ENCODE measurements around the gene SLC39A2. TPM values are rescaled to one million over a fixed set of nuclear protein-coding genes. Genes with fewer than 3 reads are reported as not detected.
"Not testable (repeated sequence)": the region's sequence is repeated elsewhere in the genome, so short reads cannot be mapped to it uniquely, and the experiment has no call there.

SLC39A2 gene
- total RNA-seq, 1 experiment from 2014 or later = not detected

DNA sequence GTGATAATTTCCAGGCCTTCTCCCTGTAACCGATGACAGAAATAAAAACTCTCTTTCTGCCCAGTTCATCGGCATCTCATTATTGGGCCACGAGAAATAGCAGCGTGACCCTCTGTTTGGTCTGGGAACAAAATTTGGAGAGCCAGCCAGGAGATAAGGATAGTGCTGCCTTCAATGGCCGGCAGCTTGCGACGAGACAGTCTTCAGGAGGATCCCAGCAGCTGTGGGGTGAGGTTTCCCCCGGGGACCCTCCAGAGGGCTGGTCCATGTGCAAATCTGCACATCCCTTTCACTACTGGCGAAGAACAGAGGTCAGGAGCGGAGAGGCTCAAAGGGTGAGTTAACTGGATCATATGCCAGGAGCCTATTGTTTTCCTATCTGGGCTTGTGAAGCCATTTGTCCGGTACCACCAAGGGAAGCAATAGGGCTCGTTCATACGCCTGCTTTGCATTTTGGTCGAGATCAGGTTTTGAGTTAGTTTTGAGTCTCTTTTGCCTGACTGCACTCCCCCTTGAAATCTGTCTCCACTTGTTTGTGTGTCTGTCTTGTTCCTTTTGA is 4.8 kb downstream of the SLC39A2 start:
- intact Hi-C loops (cut with micrococcal nuclease) = no loop called here
- H3K36me3 ChIP-seq (ENCODE audit: control insufficient read depth in 1 of 2, insufficient read depth in 2 of 2, low read length in 2 of 2) = no peaks in the 10 kb centered on the region
- ChIA-PET POLR2A (no interaction called here), RAD21 (ENCODE audit: low non-redundant PET in 1 of 2, low total read pairs in 2 of 2, uncharacterized antibody in 2 of 2, unreplicated experiment in 2 of 2) (no interaction called here), CTCF (interaction anchor here (1.8 to 2.9 kb wide), 3 partner anchors 11 to 146 kb away, joined by 4 to 53 read pairs (median 8); no protein-coding TSS in a partner anchor)
- no peak overlapping the region for H3K4me2 ChIP-seq (ENCODE audit: low read length)
- H3K9ac ChIP-seq (ENCODE audit: low read length) = no peak overlapping the region
- H3K79me2 ChIP-seq (ENCODE audit: insufficient read depth, low read length) = no peaks in the 10 kb centered on the region
- H4K20me1 ChIP-seq (ENCODE audit: insufficient read depth) = no peaks in the 10 kb centered on the region
- no peaks in the 10 kb centered on the region for H3K9me3 ChIP-seq (ENCODE audit: control insufficient read depth in 1 of 2, insufficient read depth in 1 of 2, low read depth in 1 of 2, low read length in 2 of 2)
- no TSS peak for BruUV-seq (replicated peaks)
- H3K4me1 ChIP-seq (ENCODE audit: control insufficient read depth in 1 of 2, insufficient read depth in 2 of 2, low read length in 2 of 2) = peaks cover 4 to 10% of the 10 kb centered on the region in 2 experiments; a peak in 3 of 4 replicates
- DNase-seq (ENCODE audit: low read depth, low spot score) (no peak), ATAC-seq (no peak)
- no peaks in the 10 kb centered on the region for H3K27me3 ChIP-seq (ENCODE audit: insufficient read depth, low read length)
- H3K9me2 ChIP-seq (ENCODE audit: insufficient read depth) = no peaks in the 10 kb centered on the region
- TF ChIP-seq SRF (IDR thresholded peaks at IDR 0.05; ENCODE audit: low read depth) = no peak
- TF ChIP-seq CEBPB (IDR thresholded peaks at IDR 0.05; ENCODE audit: low read depth) = no peak
- TF ChIP-seq EZH2phosphoT487 (IDR thresholded peaks at IDR 0.05; ENCODE audit: borderline replicate concordance) = no peak
- TF ChIP-seq, protein P1, sequence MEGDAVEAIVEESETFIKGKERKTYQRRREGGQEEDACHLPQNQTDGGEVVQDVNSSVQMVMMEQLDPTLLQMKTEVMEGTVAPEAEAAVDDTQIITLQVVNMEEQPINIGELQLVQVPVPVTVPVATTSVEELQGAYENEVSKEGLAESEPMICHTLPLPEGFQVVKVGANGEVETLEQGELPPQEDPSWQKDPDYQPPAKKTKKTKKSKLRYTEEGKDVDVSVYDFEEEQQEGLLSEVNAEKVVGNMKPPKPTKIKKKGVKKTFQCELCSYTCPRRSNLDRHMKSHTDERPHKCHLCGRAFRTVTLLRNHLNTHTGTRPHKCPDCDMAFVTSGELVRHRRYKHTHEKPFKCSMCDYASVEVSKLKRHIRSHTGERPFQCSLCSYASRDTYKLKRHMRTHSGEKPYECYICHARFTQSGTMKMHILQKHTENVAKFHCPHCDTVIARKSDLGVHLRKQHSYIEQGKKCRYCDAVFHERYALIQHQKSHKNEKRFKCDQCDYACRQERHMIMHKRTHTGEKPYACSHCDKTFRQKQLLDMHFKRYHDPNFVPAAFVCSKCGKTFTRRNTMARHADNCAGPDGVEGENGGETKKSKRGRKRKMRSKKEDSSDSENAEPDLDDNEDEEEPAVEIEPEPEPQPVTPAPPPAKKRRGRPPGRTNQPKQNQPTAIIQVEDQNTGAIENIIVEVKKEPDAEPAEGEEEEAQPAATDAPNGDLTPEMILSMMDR (IDR thresholded peaks at IDR 0.05 in 2 of 3, conservative IDR thresholded peaks at IDR 0.05 in 1 of 3; ENCODE audit: borderline replicate concordance in 1 of 3, insufficient read depth in 1 of 3, low read depth in 2 of 3, low read length in 2 of 3) = no peak
- no peak for TF ChIP-seq RAD21 (IDR thresholded peaks at IDR 0.05; ENCODE audit: low read depth)
- TF ChIP-seq JUND (IDR thresholded peaks at IDR 0.05) = no peak
- no peak for TF ChIP-seq TCF7L2 (IDR thresholded peaks at IDR 0.05; ENCODE audit: borderline replicate concordance, extremely low read depth, insufficient read depth, insufficient read length)
- TF ChIP-seq SIN3A (IDR thresholded peaks at IDR 0.05; ENCODE audit: low read depth) = no peak
- no peak overlapping the region for H3K4me3 ChIP-seq (replicated peaks in 1 of 2; ENCODE audit: low read depth in 1 of 2, low read length in 2 of 2)
- no peak overlapping the region for H2AFZ ChIP-seq (ENCODE audit: low read depth, low read length, poor library complexity, severe bottlenecking)
- H3K27ac ChIP-seq (ENCODE audit: low read depth, low read length) = no peak overlapping the region

DNA sequence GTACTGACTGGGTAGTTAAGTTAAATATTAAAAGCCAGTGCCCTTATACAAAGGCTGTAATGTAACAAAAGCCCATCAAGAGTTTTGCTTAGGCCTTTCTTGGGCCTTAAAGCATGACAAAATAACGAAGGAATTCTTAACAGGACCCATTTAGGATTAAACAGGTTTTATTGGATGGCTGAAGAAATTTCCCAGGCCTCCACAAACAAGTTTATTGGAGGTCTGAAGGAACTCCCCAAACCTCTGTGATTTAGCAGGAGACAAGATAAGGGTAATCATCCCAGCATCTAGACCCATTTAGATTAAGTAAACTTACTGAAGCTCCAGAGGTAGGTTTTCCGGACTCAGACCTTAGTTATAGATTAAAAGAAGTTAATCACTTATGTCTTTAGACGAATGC is 10.6 kb downstream of the SLC39A2 start:
- H3K9ac ChIP-seq (ENCODE audit: low read length); H2AFZ ChIP-seq (ENCODE audit: low read depth, low read length, poor library complexity, severe bottlenecking); POLR2A ChIA-PET; H3K4me1 ChIP-seq (ENCODE audit: control insufficient read depth in 1 of 2, insufficient read depth in 2 of 2, low read length in 2 of 2); CTCF ChIA-PET; BruUV-seq (replicated peaks); H3K9me2 ChIP-seq (ENCODE audit: insufficient read depth); H3K4me3 ChIP-seq (replicated peaks in 1 of 2; ENCODE audit: low read depth in 1 of 2, low read length in 2 of 2); DNase-seq (ENCODE audit: low read depth, low spot score); H3K4me2 ChIP-seq (ENCODE audit: low read length); RAD21 ChIA-PET (ENCODE audit: low non-redundant PET in 1 of 2, low total read pairs in 2 of 2, uncharacterized antibody in 2 of 2, unreplicated experiment in 2 of 2); H3K36me3 ChIP-seq (ENCODE audit: control insufficient read depth in 1 of 2, insufficient read depth in 2 of 2, low read length in 2 of 2); H4K20me1 ChIP-seq (ENCODE audit: insufficient read depth); H3K79me2 ChIP-seq (ENCODE audit: insufficient read depth, low read length); ATAC-seq; H3K9me3 ChIP-seq (ENCODE audit: control insufficient read depth in 1 of 2, insufficient read depth in 1 of 2, low read depth in 1 of 2, low read length in 2 of 2); H3K27ac ChIP-seq (ENCODE audit: low read depth, low read length): not testable (repeated sequence)
- H3K27me3 ChIP-seq (ENCODE audit: insufficient read depth, low read length) = peaks cover 18% of the 10 kb centered on the region; the same call in 1 of the 2 replicates
- intact Hi-C loops (cut with micrococcal nuclease) = loop anchor here (10.0 kb wide), 1 partner anchor 545 kb away; no protein-coding TSS in a partner anchor
